ENCODE results near the gene SEMA5B.

- TF ChIP-seq CTCF (IDR thresholded peaks at IDR 0.05): no peak
- TF ChIP-seq POLR2A (IDR thresholded peaks at IDR 0.05): no peak
- no peak for TF ChIP-seq POLR2AphosphoS5 (IDR thresholded peaks at IDR 0.05)
Observed at GRCh38 chr3:122946185-122946584, 81.4 kb downstream of the SEMA5B start.
